ENCODE results near the gene ITGAE.
"Not testable (repeated sequence)": the region's sequence is repeated elsewhere in the genome, so short reads cannot be mapped to it uniquely, and the experiment has no call there.

The ITGAE gene

GRCh38 chr17:3719265-3719664 is 81.7 kb downstream of the ITGAE start:
- TF ChIP-seq CTCF (conservative IDR thresholded peaks at IDR 0.05; ENCODE audit: low read depth, low read length): no peak
- H3K4me3 ChIP-seq (ENCODE audit: low read length): no peak overlapping the region
- no peak for DNase-seq (ENCODE audit: low read depth)

- TF ChIP-seq CTCF (conservative IDR thresholded peaks at IDR 0.05; ENCODE audit: low read depth, low read length): no peak
These were observed 82.8 kb downstream of the ITGAE start for GRCh38 chr17:3718201-3718600.

GRCh38 chr17:3715296-3715695 is 85.7 kb downstream of the ITGAE start:
- no peak overlapping the region for H3K4me3 ChIP-seq (ENCODE audit: low read length)
- no peak for TF ChIP-seq CTCF (conservative IDR thresholded peaks at IDR 0.05; ENCODE audit: low read depth, low read length)
- DNase-seq (ENCODE audit: low read depth): no peak

More at GRCh38 chr17:3718201-3718600, 82.8 kb downstream of the ITGAE start:
- DNase-seq (ENCODE audit: low read depth): no peak
- H3K4me3 ChIP-seq (ENCODE audit: low read length): no peak overlapping the region

- no peak for TF ChIP-seq CTCF (conservative IDR thresholded peaks at IDR 0.05; ENCODE audit: low read depth, low read length)
- DNase-seq (ENCODE audit: low read depth): no peak
- H3K4me3 ChIP-seq (ENCODE audit: low read length): no peak overlapping the region
These were observed 88.1 kb downstream of the ITGAE start for GRCh38 chr17:3712811-3713463.

GRCh38 chr17:3710951-3711383 is 90.0 kb downstream of the ITGAE start:
- no peak overlapping the region for H3K4me3 ChIP-seq (ENCODE audit: low read length)
- DNase-seq (ENCODE audit: low read depth): no peak
- TF ChIP-seq CTCF (conservative IDR thresholded peaks at IDR 0.05; ENCODE audit: low read depth, low read length): no peak

GRCh38 chr17:3708366-3708765 is 92.6 kb downstream of the ITGAE start:
- no peak for TF ChIP-seq CTCF (conservative IDR thresholded peaks at IDR 0.05; ENCODE audit: low read depth, low read length)
- H3K4me3 ChIP-seq (ENCODE audit: low read length): no peak overlapping the region
- DNase-seq (ENCODE audit: low read depth): no peak

- H3K4me3 ChIP-seq (ENCODE audit: low read length); DNase-seq (ENCODE audit: low read depth): not testable (repeated sequence)
These were observed 95.3 kb downstream of the ITGAE start for GRCh38 chr17:3705718-3705984.
